Vagina (tissue), 2 donors: ENCODE results near the gene KIF5B.

ENCODE experiments used
- POLR2A ChIP-seq, 2 donors: fragments of 450-650 bp; IDR thresholded peaks; one replicate each; pipeline ENCODE4 v1.6.1; 2017; ENCODE audit warnings: antibody characterized with exemption in 2 of 2, mild to moderate bottlenecking in 2 of 2, moderate library complexity in 2 of 2
- POLR2AphosphoS5 ChIP-seq, 2 donors: sonication (generic); formaldehyde crosslinking; IDR thresholded peaks; one replicate each; pipeline ENCODE4 v1.9.0; 2017; ENCODE audit warnings: antibody characterized with exemption in 2 of 2, mild to moderate bottlenecking in 2 of 2, low read depth in 1 of 2; ENCODE audit not compliant: insufficient read depth in 1 of 2
- TF ChIP-seq, protein P1 (sequence below), 3 experiments: fragments of 450-650 bp in 2 of 3; fragments of 200-600 bp in 1 of 3; sonication (generic) in 1 of 3; IDR thresholded peaks; one replicate each; pipeline ENCODE4 v1.5.1; 2017 to 2019; ENCODE audit warnings: antibody characterized with exemption in 3 of 3, mild to moderate bottlenecking in 2 of 3, moderate library complexity in 2 of 3

GRCh38 chr10:32093650-32094049 lies 37.4 kb upstream of the KIF5B start:
- TF ChIP-seq, protein P1, sequence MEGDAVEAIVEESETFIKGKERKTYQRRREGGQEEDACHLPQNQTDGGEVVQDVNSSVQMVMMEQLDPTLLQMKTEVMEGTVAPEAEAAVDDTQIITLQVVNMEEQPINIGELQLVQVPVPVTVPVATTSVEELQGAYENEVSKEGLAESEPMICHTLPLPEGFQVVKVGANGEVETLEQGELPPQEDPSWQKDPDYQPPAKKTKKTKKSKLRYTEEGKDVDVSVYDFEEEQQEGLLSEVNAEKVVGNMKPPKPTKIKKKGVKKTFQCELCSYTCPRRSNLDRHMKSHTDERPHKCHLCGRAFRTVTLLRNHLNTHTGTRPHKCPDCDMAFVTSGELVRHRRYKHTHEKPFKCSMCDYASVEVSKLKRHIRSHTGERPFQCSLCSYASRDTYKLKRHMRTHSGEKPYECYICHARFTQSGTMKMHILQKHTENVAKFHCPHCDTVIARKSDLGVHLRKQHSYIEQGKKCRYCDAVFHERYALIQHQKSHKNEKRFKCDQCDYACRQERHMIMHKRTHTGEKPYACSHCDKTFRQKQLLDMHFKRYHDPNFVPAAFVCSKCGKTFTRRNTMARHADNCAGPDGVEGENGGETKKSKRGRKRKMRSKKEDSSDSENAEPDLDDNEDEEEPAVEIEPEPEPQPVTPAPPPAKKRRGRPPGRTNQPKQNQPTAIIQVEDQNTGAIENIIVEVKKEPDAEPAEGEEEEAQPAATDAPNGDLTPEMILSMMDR (IDR thresholded peaks at IDR 0.05) = no peak
- TF ChIP-seq POLR2A (IDR thresholded peaks at IDR 0.05) (no peak), POLR2AphosphoS5 (IDR thresholded peaks at IDR 0.05; ENCODE audit: insufficient read depth in 1 of 2, low read depth in 1 of 2) (no peak)
